ENCODE measurements around the gene STRA6.

STRA6 gene

GRCh38 chr15:74202452-74203401, at the start of gene STRA6:
Gene STRA6, minus strand, starts transcription at chr15:74202787. Its CDS starts 520 bp downstream, at chr15:74202267.
- in situ Hi-C loops (cut with HindIII; ENCODE audit: low pct_unique_long_range_greater_than_20kb, low sequenced_read_pairs), result no loop called here
- DNase-seq (ENCODE audit: low read depth in 1 of 2, low spot score in 1 of 2), result peak; percentile 42 to 51
- TF ChIP-seq JUND (IDR thresholded peaks at IDR 0.05; ENCODE audit: low read depth), result no peak

GRCh38 chr15:74252291-74252690, 49.7 kb upstream of the STRA6 start:
- in situ Hi-C loops (cut with HindIII; ENCODE audit: low pct_unique_long_range_greater_than_20kb, low sequenced_read_pairs), result no loop called here
- DNase-seq (ENCODE audit: low read depth in 1 of 2, low spot score in 1 of 2), result no peak
- TF ChIP-seq JUND (IDR thresholded peaks at IDR 0.05; ENCODE audit: low read depth), result no peak

- TF ChIP-seq JUND (IDR thresholded peaks at IDR 0.05; ENCODE audit: low read depth), result no peak
- no peak for DNase-seq (ENCODE audit: low read depth in 1 of 2, low spot score in 1 of 2)
- in situ Hi-C loops (cut with HindIII; ENCODE audit: low pct_unique_long_range_greater_than_20kb, low sequenced_read_pairs), result no loop called here
Measured at GRCh38 chr15:74251131-74251811, 48.7 kb upstream of the STRA6 start.

- no peak for DNase-seq (ENCODE audit: low read depth in 1 of 2, low spot score in 1 of 2)
- TF ChIP-seq JUND (IDR thresholded peaks at IDR 0.05; ENCODE audit: low read depth), result no peak
- in situ Hi-C loops (cut with HindIII; ENCODE audit: low pct_unique_long_range_greater_than_20kb, low sequenced_read_pairs), result no loop called here
Measured at GRCh38 chr15:74250266-74250665, 47.7 kb upstream of the STRA6 start.

- in situ Hi-C loops (cut with HindIII; ENCODE audit: low pct_unique_long_range_greater_than_20kb, low sequenced_read_pairs), result no loop called here
- DNase-seq (ENCODE audit: low read depth in 1 of 2, low spot score in 1 of 2), result peak; percentile 61 to 63
- TF ChIP-seq JUND (IDR thresholded peaks at IDR 0.05; ENCODE audit: low read depth), result no peak
Measured at GRCh38 chr15:74245342-74245931, 42.9 kb upstream of the STRA6 start.

GRCh38 chr15:74244822-74245341, 42.3 kb upstream of the STRA6 start:
- in situ Hi-C loops (cut with HindIII; ENCODE audit: low pct_unique_long_range_greater_than_20kb, low sequenced_read_pairs), result no loop called here
- no peak for DNase-seq (ENCODE audit: low read depth in 1 of 2, low spot score in 1 of 2)
- no peak for TF ChIP-seq JUND (IDR thresholded peaks at IDR 0.05; ENCODE audit: low read depth)

- in situ Hi-C loops (cut with HindIII; ENCODE audit: low pct_unique_long_range_greater_than_20kb, low sequenced_read_pairs), result no loop called here
- no peak for TF ChIP-seq JUND (IDR thresholded peaks at IDR 0.05; ENCODE audit: low read depth)
- no peak for DNase-seq (ENCODE audit: low read depth in 1 of 2, low spot score in 1 of 2)
Measured at GRCh38 chr15:74243431-74243830, 40.8 kb upstream of the STRA6 start.

- in situ Hi-C loops (cut with HindIII; ENCODE audit: low pct_unique_long_range_greater_than_20kb, low sequenced_read_pairs), result no loop called here
- DNase-seq (ENCODE audit: low read depth in 1 of 2, low spot score in 1 of 2), result no peak
- TF ChIP-seq JUND (IDR thresholded peaks at IDR 0.05; ENCODE audit: low read depth), result no peak
Measured at GRCh38 chr15:74242441-74243185, 40.0 kb upstream of the STRA6 start.

GRCh38 chr15:74240897-74241614, 38.5 kb upstream of the STRA6 start:
- TF ChIP-seq JUND (IDR thresholded peaks at IDR 0.05; ENCODE audit: low read depth), result no peak
- in situ Hi-C loops (cut with HindIII; ENCODE audit: low pct_unique_long_range_greater_than_20kb, low sequenced_read_pairs), result no loop called here
- no peak for DNase-seq (ENCODE audit: low read depth in 1 of 2, low spot score in 1 of 2)

GRCh38 chr15:74240002-74240568, 37.5 kb upstream of the STRA6 start:
- in situ Hi-C loops (cut with HindIII; ENCODE audit: low pct_unique_long_range_greater_than_20kb, low sequenced_read_pairs), result no loop called here
- no peak for TF ChIP-seq JUND (IDR thresholded peaks at IDR 0.05; ENCODE audit: low read depth)
- DNase-seq (ENCODE audit: low read depth in 1 of 2, low spot score in 1 of 2), result peak; percentile 34 to 72

GRCh38 chr15:74239051-74239705, 36.6 kb upstream of the STRA6 start:
- no peak for DNase-seq (ENCODE audit: low read depth in 1 of 2, low spot score in 1 of 2)
- no peak for TF ChIP-seq JUND (IDR thresholded peaks at IDR 0.05; ENCODE audit: low read depth)
- in situ Hi-C loops (cut with HindIII; ENCODE audit: low pct_unique_long_range_greater_than_20kb, low sequenced_read_pairs), result no loop called here

All from T47D (cell line).